Activated CD4-positive, alpha-beta T cell treated with anti-CD3 and anti-CD28 coated beads, Interleukin-2, amount 50 U/mL, for 48 hours (primary cell): ENCODE results near the gene OR10G8.

ENCODE experiments used
- DNase-seq, 2 experiments: peaks; one replicate each; pipeline ENCODE4 v3.0.0-alpha.2; 2020

Gene OR10G8

DNA sequence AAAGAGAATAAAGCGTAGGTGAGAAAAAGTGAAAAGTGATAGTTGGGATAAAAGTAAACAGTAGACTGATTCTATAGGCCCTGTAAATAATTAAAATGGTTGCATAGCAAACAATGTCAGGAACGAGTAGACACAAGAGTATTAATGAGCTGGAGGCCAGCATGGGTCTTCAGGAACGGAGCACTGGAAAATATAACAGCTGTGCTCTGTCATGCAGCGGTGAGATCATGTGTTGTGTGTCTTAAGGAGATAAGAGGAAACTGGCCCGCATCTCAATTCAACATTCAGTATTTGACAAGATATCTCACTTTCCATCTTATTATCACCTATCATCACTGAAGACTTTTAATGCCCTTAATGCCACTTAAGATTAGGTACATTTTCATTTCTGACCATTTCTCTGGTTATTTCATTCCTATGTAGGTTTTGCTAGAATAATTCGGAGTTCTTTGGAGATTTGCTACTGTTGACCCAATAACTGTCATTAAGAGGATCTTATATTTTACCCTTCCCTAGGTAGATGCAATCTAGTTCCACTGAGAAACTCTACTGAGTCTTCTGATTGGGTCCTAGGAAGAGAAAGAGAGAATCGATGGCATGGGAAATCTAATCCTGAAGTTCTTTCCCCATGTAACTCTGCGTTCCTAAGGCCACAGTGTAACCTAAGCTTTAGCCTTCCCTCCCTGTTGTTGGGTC is 53.2 kb downstream of the OR10G8 start:
- DNase-seq: no peak
